ENCODE results near the gene RERE. TPM values are rescaled to one million over a fixed set of nuclear protein-coding genes. Genes with fewer than 3 reads are reported as not detected.
"Not testable (repeated sequence)": the region's sequence is repeated elsewhere in the genome, so short reads cannot be mapped to it uniquely, and the experiment has no call there.

RERE gene
- total RNA-seq, 1 experiment from 2014 or later, result 13.1 TPM

GRCh38 chr1:8642114-8642513 is 175.3 kb downstream of the RERE start:
- no peak for DNase-seq (ENCODE audit: low read depth)

- no peak for DNase-seq (ENCODE audit: low read depth)
These were observed 176.0 kb downstream of the RERE start for GRCh38 chr1:8641377-8641997.

- DNase-seq (ENCODE audit: low read depth), result no peak
These were observed 176.5 kb downstream of the RERE start for GRCh38 chr1:8640950-8641349.

- DNase-seq (ENCODE audit: low read depth), result no peak
These were observed 178.3 kb downstream of the RERE start for GRCh38 chr1:8639148-8639547.

DNA sequence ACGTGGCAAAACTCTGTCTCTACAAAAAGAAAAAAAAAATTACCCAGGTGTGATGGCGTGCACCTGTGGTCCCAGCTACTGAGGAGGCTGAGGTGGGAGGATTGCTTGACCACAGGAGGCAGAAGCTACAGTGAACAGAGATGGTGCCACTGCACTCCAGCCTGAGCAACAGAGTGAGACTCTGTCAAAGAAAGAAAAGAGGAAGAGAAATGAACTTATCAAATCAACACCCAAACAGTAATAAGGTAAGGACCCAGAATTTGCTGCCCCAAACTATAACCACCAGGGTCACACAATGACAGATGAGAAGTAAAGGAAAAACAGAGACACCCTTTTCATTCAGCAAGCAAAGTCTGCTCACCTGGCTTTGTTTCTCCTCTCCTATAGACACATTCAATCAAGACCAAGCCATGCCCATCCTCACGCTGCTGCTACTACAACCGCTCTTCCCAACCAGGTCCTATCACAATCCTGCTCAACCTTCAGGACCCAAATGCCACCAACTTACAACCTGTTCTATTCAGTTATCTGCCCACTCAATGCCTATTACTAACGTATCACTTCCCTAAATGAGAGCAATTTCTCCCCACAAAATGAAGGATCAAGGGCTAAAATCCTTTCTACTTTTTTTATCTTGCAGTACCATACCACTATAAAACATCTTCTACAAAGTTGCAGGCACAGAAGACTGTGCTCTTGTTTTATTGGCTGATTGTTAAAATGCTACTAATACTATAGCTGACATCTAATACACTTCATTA is 183.5 kb downstream of the RERE start:
- DNase-seq (ENCODE audit: low read depth), result no peak

DNA sequence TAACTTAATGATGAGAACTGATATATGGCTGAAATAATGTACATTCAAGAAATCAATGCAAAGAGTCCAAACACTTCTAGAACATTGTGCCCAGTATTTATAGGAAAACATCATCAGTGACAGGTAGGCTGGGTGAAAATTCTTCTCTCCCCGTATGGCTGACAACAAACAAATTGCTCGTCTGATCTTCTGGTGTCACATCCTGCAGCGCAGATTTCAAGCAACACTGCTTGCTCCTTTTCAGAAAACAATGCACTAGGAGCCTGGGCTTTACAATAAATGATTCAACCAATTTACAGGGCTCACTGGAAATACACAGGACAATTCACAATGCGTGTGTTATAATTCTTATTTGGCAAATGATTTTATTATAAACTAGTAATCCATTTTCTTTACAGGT is 185.3 kb downstream of the RERE start:
- no peak for DNase-seq (ENCODE audit: low read depth)

DNA sequence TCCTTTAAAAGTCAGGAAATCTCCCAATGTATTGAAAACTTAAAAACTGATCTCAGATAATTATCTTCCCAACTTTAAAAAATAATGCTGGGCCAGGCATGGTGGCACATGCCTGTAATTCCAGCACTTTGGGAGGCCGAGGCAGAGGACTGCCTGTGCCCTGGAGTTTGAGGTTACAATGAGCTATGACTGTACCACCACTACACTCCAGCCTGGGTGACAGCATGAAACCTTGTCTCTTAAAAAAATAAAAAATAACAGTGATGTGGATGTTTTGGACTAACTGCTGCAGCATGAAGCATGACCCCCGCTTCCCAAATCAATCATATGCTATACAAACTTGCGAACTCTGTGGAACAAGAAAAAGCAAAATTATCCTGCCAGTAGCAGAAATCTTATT is 186.3 kb downstream of the RERE start:
- peak; percentile 34 for DNase-seq (ENCODE audit: low read depth)

DNA sequence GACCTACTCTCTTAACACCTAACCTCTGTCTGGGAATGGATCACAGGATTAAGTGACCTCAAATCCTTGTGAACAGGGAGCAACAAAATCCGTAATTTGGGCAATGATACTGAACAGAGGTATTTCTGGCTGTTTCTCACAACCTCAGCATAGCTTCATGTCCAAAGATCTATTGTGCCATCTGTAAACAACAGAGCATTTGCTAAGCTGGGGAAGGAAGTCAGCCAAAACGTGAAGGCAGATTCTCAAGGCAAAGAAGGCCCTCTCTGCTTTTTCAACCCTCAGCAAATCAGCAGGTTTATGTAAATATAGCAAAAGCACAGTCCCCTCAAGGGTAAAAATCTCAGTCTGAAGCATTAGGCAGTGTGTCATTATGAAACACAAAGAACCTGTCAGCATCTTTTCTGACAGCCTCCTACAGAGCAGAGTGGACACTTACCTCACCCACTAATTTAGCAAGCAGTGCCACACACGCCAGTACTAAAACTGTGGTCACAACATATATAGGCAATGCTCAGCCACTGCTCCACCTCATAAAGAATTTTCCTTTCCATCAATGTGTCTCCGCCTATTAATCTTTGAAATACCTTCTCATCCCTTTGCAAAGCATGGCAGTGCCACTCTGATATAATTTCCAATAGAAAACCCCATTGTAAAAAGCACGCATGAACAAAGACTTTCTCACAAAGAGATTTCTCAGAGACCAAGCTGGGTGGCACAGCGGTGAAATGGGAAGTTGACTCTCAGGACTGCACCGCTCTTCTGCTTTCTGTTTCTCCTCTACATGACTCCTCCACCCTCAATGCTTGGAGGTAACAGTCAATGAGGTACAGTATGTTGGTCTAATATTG is 188.0 kb downstream of the RERE start:
- DNase-seq (ENCODE audit: low read depth), result peak; percentile 55

- no peak for DNase-seq (ENCODE audit: low read depth)
These were observed 188.8 kb downstream of the RERE start for GRCh38 chr1:8628606-8629005.

GRCh38 chr1:8627728-8628127 is 189.7 kb downstream of the RERE start:
- no peak for DNase-seq (ENCODE audit: low read depth)

DNA sequence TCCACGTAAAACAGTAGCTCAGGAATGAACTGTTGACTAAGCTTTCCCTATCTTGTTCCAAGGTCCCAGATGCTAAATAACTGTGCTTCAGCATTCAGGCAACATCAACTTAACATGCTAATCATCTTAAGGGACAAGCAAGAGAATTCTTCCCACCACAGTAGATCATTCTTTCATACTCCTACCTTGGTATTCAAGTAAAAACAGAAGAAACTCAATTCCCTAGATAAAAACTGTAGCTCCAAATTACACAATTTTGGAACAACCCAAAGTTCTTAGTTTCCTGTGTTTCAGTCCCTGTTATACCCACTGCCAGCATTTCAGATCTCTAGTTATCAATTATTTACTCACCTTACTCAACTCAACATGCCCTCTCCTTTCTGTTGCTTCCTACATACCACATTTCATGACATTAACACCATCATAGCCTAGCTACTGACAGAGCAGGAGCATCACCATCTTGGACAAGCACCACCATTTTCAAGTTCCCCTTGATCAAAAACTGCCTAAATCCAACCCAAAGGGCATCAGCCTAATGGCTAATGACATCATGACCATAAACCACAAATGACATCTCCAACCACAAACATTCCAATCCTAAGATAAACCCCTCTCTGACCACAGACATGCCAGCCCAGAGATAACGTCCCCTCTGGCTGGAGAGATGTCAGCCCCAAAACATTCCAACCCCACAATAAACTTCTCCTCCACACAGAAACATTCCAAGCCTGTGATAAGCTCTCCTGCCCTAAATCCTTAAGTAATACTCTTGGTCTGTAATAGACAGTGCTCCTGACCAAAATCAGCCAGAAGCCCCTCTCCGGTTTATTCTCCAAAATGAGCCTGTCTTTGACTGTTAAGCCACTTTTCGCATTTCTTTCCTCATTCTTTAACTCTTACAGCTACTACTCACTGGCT is 191.2 kb downstream of the RERE start:
- DNase-seq (ENCODE audit: low read depth), result peak; percentile 97

- DNase-seq (ENCODE audit: low read depth), result no peak
These were observed 191.9 kb downstream of the RERE start for GRCh38 chr1:8625491-8625890.

DNA sequence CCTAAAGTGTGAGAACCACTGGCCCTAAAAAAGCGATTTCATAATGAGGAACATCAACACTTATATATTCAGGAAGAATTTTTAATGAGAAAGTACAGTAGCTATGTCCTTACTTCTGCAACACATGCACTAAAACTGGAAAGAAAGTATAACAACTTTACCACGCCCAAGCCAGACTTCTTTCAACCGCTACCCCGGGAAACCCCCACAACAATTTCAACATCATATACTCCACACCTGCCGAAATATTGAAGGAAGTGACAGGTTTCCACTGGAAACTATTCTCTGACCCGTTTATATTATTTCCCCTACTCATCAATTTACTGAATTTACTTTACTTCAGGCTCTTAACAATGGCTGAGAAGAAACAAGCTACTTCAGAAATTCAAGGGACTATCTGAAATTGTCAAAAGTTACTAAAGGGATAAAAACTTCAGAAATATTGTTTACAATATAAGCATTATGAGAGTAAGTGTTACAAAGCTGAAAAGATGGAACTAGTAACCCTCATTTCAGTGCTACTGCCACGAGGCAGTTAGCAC is 193.7 kb downstream of the RERE start:
- not testable (repeated sequence) for DNase-seq (ENCODE audit: low read depth)

GRCh38 chr1:8621785-8622348 is 195.6 kb downstream of the RERE start:
- not testable (repeated sequence) for DNase-seq (ENCODE audit: low read depth)

- DNase-seq (ENCODE audit: low read depth), result not testable (repeated sequence)
These were observed 196.3 kb downstream of the RERE start for GRCh38 chr1:8621034-8621582.

DNA sequence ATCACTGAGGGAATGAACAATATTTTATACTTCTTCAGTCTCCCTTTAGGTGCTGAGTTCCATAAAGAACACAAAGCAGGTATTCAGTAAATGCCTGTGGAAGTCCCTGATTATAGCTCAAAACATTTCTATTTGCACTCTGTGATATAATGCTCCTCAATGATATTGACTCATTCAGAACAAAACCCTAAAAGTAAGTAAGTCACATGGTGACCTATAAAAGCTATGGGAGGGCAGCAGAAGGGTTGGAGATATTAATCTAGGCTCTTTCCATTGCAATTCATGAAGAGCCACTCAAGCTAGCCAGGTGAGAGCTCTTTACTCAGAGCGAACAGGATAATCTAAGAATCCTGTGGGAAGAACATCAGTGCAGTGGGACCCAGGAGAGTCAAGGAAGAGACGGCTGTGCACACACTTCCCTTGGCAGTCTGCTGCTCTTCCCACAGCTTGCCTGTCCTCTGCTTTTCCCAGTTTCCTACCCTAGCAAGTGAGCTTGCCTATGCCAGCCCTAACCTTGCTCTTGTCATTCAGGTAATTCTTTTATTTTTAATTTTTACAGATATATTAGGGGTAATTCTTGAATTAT is 197.4 kb downstream of the RERE start:
- DNase-seq (ENCODE audit: low read depth), result not testable (repeated sequence)

DNA sequence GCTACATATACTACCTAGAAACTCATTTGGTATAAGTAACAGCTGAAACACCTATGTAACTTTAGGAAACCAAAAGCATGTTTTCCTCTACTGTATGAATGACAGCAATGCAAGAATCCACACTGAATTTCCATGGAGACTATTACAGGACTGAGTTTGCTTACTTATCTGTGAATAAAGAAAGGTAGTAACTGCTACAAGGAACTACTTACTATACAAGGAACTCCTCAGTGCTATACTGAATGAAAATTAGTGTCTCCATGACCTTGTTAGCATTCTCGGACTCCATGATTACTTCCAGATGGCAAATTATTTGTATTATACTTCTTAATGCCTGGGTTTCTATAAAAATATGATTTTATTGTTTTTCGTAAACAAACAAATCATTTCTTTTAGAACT is 198.0 kb downstream of the RERE start:
- DNase-seq (ENCODE audit: low read depth), result not testable (repeated sequence)

DNA sequence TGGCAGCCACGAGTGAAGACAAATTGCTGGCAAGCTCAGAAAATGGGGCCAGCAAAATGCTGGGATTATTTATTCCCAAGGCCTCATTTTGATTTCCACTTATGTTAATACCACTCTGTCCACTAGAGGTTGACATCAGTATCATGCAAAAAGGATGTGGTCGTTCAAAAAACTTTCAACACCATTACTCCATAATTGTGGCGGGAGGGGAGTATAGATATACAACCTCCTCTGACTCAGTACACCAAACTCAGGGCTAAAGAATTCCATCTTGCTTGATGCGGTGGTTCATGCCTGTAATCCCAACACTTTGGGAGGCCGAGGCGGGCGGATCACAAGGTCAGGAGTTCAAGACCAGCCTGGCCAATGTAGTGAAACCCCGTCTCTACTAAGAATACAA is 200.6 kb downstream of the RERE start:
- DNase-seq (ENCODE audit: low read depth), result peak; percentile 56

DNA sequence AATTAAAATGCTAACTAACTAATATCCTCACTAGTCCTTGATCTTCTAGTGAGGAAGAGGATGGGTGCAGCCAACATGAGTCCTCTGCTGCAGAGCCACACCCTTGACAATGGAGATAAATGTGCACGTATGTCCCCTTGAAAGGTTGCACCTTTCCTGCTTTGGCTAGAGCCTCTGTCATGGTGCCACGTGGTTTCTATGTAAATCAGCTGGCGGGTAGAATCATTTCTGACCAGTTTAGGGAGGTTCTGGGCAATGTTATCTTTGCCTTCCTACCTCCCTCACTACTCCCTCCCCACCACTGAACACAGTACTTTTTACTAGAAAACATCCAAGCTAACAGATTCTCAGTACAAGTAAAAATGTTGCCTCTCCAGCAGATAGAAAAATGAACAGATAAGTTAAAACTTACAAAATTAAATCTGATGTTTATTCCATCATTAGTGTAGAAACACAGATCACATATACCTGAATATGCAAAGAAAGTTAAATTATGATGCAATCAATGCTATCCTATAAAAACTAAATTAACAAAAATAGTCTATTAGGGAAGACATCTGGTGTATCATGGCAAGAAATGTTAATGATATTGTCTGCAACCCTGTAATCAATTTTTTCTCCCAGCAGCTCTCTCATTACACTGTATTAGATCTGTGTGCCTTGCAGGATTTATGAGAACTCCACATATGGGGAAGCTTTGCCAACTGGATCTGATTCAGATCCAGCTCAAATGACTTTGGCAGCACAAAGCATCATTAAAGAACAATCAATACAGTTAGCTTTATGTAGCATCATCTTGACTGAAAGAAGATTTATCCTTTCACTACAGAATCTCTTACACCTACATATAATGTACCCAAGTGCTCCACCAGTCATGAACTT is 205.6 kb downstream of the RERE start:
- not testable (repeated sequence) for DNase-seq (ENCODE audit: low read depth)

All from M059J (cell line).